Astrocyte (in vitro differentiated cells and primary cell): Measurements from ENCODE around the gene HNRNPUL1. TPM values are rescaled to one million over a fixed set of nuclear protein-coding genes. Genes with fewer than 3 reads are reported as not detected.

Experiments
- DNase-seq: peaks from one replicate; pipeline ENCODE4 v3.0.0-alpha.2; 2010; ENCODE audit warnings: low read depth
- FAIRE-seq: peaks from 2 replicates; lab custom pipeline; 2011; peaks lifted over from hg19 to GRCh38; lab: Jason Lieb, UNC
- H2AFZ ChIP-seq: 2 replicates; pipeline ENCODE4 v1.6.0; 2012; ENCODE audit warnings: low read depth, low read length, inconsistent platforms
- H3K27ac ChIP-seq: 2 replicates; pipeline ENCODE4 v1.5.1; 2011; ENCODE audit warnings: low read depth, low read length, inconsistent platforms
- H3K27me3 ChIP-seq: 2 replicates; pipeline ENCODE4 v1.6.0; 2011; ENCODE audit warnings: low read length, inconsistent platforms; ENCODE audit not compliant: insufficient read depth
- H3K36me3 ChIP-seq: 2 replicates; pipeline ENCODE4 v1.5.1; 2011; ENCODE audit warnings: low read length, inconsistent platforms; ENCODE audit not compliant: insufficient read depth
- H3K4me1 ChIP-seq: 2 replicates; pipeline ENCODE4 v1.5.1; 2011; ENCODE audit warnings: low read length, inconsistent platforms; ENCODE audit not compliant: insufficient read depth
- H3K4me2 ChIP-seq: 2 replicates; pipeline ENCODE4 v1.6.0; 2012; ENCODE audit warnings: low read length, inconsistent platforms
- H3K4me3 ChIP-seq: 2 replicates; pipeline ENCODE4 v1.5.1; 2011; ENCODE audit warnings: low read depth, mild to moderate bottlenecking, low read length, inconsistent platforms; ENCODE audit not compliant: insufficient read depth
- H3K79me2 ChIP-seq: 2 replicates; pipeline ENCODE4 v1.6.0; 2012; ENCODE audit warnings: mild to moderate bottlenecking, low read length, inconsistent platforms; ENCODE audit not compliant: insufficient read depth
- H3K9ac ChIP-seq: 2 replicates; pipeline ENCODE4 v1.6.0; 2012; ENCODE audit warnings: mild to moderate bottlenecking, low read length, inconsistent platforms
- H3K9me3 ChIP-seq: 2 replicates; pipeline ENCODE4 v1.5.1; 2012; ENCODE audit warnings: low read depth, mild to moderate bottlenecking, low read length, inconsistent platforms; ENCODE audit not compliant: insufficient read depth
- H4K20me1 ChIP-seq: 2 replicates; pipeline ENCODE4 v1.6.0; 2012; ENCODE audit warnings: low read length, inconsistent platforms; ENCODE audit not compliant: insufficient read depth
- H3K27ac Mint-ChIP-seq: one replicate; pipeline ENCODE4 v1.8.0; 2021; ENCODE audit warnings: mild to moderate bottlenecking, mixed read lengths; ENCODE audit not compliant: unreplicated experiment
- H3K27me3 Mint-ChIP-seq: one replicate; pipeline ENCODE4 v1.8.0; 2021; ENCODE audit warnings: low read depth, mixed read lengths; ENCODE audit not compliant: unreplicated experiment
- H3K36me3 Mint-ChIP-seq: one replicate; pipeline ENCODE4 v1.8.0; 2021; ENCODE audit warnings: low read depth, mixed read lengths; ENCODE audit not compliant: unreplicated experiment
- H3K4me1 Mint-ChIP-seq: one replicate; pipeline ENCODE4 v1.8.0; 2021; ENCODE audit warnings: low read depth, mixed read lengths; ENCODE audit not compliant: unreplicated experiment
- H3K4me3 Mint-ChIP-seq: one replicate; pipeline ENCODE4 v1.8.0; 2021; ENCODE audit warnings: mild to moderate bottlenecking, moderate library complexity, mixed read lengths; ENCODE audit not compliant: unreplicated experiment
- H3K9me3 Mint-ChIP-seq: one replicate; pipeline ENCODE4 v1.8.0; 2021; ENCODE audit warnings: mild to moderate bottlenecking, mixed read lengths; ENCODE audit not compliant: unreplicated experiment
- EZH2 ChIP-seq: IDR thresholded peaks from 2 replicates; pipeline ENCODE4 v1.6.1; 2012; ENCODE audit warnings: mild to moderate bottlenecking, low read length, inconsistent platforms; ENCODE audit not compliant: insufficient read depth
- total RNA-seq: library from RNA; stranded (reverse); gene quantifications from 2 replicates; pipeline ENCODE4 v1.2.1, GENCODE V29; 2021
- TF ChIP-seq, protein P1 (sequence below): IDR thresholded peaks from 2 replicates; pipeline ENCODE4 v1.5.1; 2011; ENCODE audit warnings: low read depth, mild to moderate bottlenecking, inconsistent platforms, low read length, moderate library complexity; ENCODE audit not compliant: insufficient read depth

HNRNPUL1 gene
- total RNA-seq, 1 donor from 2014 or later: 174 TPM

DNA sequence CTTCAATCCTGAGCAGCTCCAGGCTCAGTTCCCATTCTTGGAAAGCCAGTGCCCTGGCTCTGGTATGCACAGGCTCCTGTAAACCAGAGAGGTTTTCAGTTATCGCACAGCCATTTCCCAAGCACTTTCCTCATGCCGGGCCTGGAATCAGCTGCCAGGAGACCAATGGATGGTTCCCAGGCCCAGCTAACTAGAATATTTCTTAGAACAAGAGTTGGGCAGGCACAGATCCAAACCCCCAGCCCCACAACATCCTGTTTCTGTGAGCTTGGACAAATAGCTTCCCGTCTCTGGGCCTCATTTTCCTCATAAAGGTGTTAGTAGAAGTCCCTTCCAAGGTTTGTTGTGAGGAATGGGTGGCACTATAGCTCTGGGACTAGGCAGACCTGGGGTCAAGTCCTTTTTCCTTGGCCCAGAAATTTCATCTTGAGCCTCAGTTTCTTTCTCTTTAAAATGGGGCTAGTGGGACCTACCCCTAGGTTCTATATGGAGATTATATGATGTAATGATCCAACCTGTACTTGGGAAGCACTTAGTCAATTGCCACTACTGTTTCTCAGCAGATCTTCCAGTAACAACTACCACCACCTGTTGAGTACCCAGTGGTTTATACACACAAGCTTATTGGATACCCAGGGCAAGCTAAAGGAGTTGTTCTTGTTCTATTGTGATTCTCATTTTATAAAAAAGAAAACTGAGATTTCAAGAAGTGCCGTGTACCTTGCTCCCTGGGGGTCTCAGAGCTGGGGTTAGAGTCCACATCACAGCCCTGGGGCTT, 40.7 kb downstream of the HNRNPUL1 start:
- H3K36me3 Mint-ChIP-seq: peaks cover 26% of the 10 kb centered on the region
- H4K20me1 ChIP-seq: peaks cover 43% of the 10 kb centered on the region
- FAIRE-seq (no peak), DNase-seq (no peak)
- H3K9me3 Mint-ChIP-seq: no peaks in the 10 kb centered on the region
- H3K4me2 ChIP-seq: no peak overlapping the region
- peaks cover 67% of the 10 kb centered on the region for H3K36me3 ChIP-seq
- TF ChIP-seq, protein P1, sequence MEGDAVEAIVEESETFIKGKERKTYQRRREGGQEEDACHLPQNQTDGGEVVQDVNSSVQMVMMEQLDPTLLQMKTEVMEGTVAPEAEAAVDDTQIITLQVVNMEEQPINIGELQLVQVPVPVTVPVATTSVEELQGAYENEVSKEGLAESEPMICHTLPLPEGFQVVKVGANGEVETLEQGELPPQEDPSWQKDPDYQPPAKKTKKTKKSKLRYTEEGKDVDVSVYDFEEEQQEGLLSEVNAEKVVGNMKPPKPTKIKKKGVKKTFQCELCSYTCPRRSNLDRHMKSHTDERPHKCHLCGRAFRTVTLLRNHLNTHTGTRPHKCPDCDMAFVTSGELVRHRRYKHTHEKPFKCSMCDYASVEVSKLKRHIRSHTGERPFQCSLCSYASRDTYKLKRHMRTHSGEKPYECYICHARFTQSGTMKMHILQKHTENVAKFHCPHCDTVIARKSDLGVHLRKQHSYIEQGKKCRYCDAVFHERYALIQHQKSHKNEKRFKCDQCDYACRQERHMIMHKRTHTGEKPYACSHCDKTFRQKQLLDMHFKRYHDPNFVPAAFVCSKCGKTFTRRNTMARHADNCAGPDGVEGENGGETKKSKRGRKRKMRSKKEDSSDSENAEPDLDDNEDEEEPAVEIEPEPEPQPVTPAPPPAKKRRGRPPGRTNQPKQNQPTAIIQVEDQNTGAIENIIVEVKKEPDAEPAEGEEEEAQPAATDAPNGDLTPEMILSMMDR: no peak
- no peak for TF ChIP-seq EZH2
- H3K4me1 Mint-ChIP-seq: peaks cover 18% of the 10 kb centered on the region
- no peak overlapping the region for H3K27ac ChIP-seq
- no peaks in the 10 kb centered on the region for H3K27me3 ChIP-seq
- H3K27ac Mint-ChIP-seq: no peak overlapping the region
- H3K79me2 ChIP-seq: peaks cover 22% of the 10 kb centered on the region
- no peak overlapping the region for H3K9ac ChIP-seq
- H3K4me1 ChIP-seq: peaks cover 10% of the 10 kb centered on the region
- H3K9me3 ChIP-seq: no peaks in the 10 kb centered on the region
- no peak overlapping the region for H3K4me3 Mint-ChIP-seq
- H3K4me3 ChIP-seq: no peak overlapping the region
- no peak overlapping the region for H2AFZ ChIP-seq
- no peaks in the 10 kb centered on the region for H3K27me3 Mint-ChIP-seq

DNA sequence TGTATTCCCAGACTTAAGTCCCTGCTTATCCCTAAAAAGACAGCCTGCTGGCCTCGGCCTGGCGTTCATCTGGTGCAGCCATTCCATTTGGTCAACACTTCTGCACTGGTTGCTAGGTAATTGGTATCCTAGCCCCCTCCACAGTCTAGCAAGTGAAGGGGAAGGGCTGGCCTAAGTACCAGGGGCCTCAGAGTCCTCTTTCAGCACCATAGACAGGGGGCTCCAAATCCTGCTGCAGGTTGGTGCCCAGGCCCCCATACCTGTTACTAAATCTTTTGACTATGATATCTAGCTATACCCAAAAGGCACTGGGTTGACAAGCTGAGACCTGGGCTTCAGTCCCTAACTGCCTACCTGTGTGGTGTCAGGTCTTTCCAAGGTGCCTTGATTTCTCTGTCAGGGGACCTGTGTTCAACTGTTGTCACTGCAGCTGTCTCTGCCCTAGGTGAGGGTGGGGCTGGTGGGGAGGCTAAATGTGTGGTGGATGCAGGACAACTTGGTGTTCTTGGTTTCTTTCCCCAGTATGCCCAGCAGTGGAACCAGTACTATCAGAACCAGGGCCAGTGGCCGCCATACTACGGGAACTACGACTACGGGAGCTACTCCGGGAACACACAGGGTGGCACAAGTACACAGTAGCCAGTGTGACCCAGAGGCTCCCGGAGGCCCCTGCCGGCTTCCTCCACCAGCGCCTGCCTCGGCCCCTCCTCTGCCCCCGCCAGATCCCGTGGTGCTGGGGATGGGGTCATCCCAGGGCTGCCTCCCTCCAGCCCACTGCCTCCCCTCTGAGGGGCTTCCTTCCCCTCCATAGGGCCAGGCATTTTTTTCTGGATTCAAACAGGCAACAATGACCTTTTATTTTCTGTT, 42.0 kb downstream of the HNRNPUL1 start:
- Mint-ChIP-seq H3K9me3 (no peaks in the 10 kb centered on the region), H3K27ac (no peak overlapping the region), H3K27me3 (no peaks in the 10 kb centered on the region), H3K36me3 (peaks cover 20% of the 10 kb centered on the region), H3K4me3 (no peak overlapping the region), H3K4me1 (peaks cover 14% of the 10 kb centered on the region)
- FAIRE-seq: no peak
- H3K27ac ChIP-seq: no peak overlapping the region
- peaks cover 15% of the 10 kb centered on the region for H3K4me1 ChIP-seq
- H3K9ac ChIP-seq: no peak overlapping the region
- H4K20me1 ChIP-seq: peaks cover 38% of the 10 kb centered on the region
- H3K4me3 ChIP-seq: no peak overlapping the region
- H3K4me2 ChIP-seq: no peak overlapping the region
- H3K79me2 ChIP-seq: peaks cover 19% of the 10 kb centered on the region
- DNase-seq: no peak
- no peak for TF ChIP-seq EZH2
- TF ChIP-seq, protein P1: no peak
- no peak overlapping the region for H2AFZ ChIP-seq
- H3K36me3 ChIP-seq: peaks cover 55% of the 10 kb centered on the region
- no peaks in the 10 kb centered on the region for H3K9me3 ChIP-seq
- no peaks in the 10 kb centered on the region for H3K27me3 ChIP-seq
